GM18502 (cell line): ENCODE data around the gene TTC34.
"Not testable (repeated sequence)": the region's sequence is repeated elsewhere in the genome, so short reads cannot be mapped to it uniquely, and the experiment has no call there.

Experiments used
- ATAC-seq: cut with Tn5 transposase; IDR thresholded peaks from one replicate; pipeline ENCODE4 v1.9.1; 2021; ENCODE audit warnings: mild to moderate bottlenecking; ENCODE audit not compliant: unreplicated experiment, poor library complexity

The TTC34 gene

DNA sequence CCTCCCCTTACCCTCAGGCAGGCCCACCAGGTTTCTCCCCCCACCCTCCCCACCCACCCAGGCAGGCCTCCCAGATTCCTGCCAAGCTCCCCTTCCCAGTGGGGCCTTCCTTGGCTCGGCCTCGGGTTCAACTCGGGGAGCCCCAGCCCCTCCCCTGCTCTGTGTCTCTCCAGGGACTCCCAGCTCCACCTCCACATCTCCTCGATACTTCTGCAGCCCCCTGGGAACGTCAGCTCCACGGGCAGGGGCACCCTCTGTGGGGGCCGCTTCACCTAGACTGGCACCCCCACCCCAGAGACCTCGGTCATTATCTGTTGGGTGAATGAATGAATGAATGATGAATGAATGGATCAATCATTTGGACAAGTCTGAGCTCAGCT lies 169.5 kb downstream of the TTC34 start:
- ATAC-seq: no peak

DNA sequence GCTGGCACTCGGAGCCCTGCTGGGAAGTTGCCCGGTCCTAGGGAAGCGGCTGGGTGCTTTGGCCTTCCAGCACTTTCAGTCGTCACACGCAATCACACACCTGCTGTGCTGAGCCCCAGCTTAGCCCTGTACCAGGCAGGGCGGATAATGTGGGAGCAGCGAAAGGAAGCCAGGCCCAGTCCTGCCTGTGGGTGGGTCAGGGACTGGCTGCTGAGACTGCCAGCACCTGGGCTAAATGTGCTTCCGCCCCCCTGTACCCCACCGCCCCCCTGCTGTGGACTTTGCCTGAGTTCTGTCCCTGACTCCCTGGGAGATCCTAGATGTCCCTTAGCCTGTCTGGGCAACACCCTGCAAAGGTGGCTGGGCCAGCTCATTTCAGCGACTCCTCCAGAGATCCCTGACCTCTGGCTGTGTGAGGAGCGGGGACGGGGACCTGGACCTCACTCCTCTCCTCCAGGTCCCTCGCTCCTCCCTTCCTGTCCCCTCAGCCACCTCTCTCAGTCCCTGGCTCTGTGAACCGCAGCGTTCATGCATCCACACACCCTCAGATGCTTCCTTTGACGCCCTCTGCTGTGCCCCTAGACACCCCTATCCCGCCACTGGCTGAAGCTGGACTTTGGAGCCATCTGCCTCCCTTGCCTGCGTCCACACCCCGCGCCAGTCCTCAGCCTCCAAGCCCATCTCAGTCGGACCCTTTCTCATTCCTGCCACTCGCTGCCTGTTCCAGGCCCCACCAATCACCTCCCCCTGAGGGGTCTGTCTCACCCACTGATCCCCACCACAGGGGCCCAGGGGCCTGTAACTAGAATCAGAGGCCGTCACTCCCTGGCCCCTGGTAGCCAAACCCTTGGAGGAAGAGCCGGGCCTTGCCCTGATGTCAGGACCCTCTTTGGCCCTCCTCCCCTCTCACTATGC lies 170.1 kb downstream of the TTC34 start:
- no peak for ATAC-seq

GRCh38 chr1:2630498-2631135 lies 170.9 kb downstream of the TTC34 start:
- no peak for ATAC-seq

- ATAC-seq: no peak
Observed at GRCh38 chr1:2629627-2630497, 171.6 kb downstream of the TTC34 start.

DNA sequence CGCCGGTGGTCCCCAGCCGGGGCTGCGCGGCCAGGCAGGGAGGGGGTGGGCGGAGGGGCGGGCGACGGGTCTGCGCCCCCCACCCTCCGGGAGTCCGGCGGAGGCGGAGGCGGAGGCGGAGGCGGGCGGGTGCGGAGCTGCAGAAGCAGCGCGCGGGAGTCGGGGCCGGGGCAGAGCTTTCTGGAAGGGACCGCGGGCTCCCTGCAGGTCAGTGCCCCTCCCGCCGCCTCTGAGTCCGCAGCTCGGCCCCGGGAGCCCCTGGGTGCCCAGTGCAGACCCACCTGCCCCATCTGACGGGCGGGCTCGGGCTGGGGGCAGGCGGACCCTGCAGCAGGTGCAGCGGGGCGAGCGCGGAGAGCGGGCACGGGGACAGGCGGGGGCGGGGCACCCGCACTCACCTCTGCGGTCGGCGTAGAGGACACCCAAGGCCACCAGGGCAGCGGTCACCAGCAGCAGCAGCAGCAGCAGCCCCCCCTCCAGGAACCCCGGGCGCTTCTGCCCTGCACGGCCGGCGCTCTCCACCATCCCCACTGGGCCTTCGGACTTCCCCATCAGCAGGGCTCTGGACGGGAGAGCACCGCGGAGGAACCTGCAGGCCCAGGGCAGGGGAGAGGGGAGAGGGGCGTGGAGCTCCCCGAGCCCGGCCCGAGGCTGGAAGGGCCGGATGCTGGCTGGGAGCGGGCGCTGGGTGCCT lies 172.4 kb downstream of the TTC34 start:
- no peak for ATAC-seq

DNA sequence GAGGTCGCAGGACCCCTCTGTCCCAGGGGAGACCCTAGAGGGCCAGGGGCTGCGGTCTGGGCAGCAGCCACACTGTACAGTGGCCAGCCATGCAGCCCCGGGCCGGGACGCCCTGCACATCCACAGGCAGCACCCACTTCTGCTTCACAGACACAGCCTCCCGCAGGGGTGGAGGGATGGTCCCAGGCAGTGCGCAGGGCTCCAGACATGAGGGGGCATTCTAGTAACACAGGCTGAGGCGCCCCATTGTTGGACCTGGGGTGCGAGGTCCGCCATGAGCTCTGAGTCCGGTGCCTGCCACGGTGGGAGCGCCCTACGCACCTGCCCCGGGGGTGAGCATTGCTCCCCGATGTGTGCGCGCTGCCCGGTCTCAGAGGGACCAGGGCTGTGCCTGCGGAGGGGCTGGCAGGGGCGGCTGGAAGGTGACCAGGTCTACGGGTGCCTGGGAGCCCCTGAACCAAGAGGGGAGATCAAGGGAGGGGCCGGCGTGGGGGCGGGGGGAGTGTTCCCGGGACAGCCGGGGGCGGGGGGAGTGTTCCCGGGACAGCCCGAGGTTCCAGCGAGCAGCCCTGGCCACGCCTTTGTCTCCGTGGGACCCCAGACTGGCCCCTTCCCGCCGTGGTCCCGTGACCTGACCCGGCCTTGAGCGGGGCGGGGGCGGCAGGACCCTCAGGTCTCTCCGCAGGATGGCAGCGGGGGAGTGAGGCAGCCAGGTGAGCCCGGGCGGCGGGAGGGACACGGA lies 173.1 kb downstream of the TTC34 start:
- no peak for ATAC-seq

GRCh38 chr1:2627746-2628145 lies 173.7 kb downstream of the TTC34 start:
- no peak for ATAC-seq

- not testable (repeated sequence) for ATAC-seq
Observed at GRCh38 chr1:2625748-2626147, 175.7 kb downstream of the TTC34 start.

- ATAC-seq: no peak
Observed at GRCh38 chr1:2625311-2625710, 176.2 kb downstream of the TTC34 start.

GRCh38 chr1:2624735-2625300 lies 176.7 kb downstream of the TTC34 start:
- no peak for ATAC-seq

- ATAC-seq: no peak
Observed at GRCh38 chr1:2623571-2624337, 177.7 kb downstream of the TTC34 start.

DNA sequence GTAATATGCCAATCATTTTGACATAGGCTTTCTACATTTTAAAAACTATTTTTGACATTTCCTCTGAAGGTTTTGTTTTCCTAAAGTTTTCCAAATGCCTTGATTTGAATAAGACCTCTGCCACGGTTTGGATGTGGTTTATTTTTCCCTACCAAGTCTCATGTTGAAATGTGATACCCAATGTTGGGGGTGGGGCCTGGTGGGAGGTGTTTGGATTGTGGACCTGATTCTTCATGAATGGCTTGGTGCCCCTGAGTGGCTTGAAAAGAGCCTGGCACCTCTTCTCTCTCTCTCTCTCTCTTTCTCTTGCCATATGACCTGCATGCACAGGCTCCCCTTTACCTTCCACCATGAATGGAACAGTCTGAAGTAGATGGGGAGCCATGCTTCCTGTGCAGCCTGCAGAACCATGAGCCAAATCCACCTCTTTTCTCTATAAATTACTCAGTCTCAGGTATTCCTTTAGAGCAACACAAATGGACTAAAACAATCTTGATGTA lies 183.5 kb downstream of the TTC34 start:
- no peak for ATAC-seq

GRCh38 chr1:2614145-2614544 lies 187.3 kb downstream of the TTC34 start:
- no peak for ATAC-seq

DNA sequence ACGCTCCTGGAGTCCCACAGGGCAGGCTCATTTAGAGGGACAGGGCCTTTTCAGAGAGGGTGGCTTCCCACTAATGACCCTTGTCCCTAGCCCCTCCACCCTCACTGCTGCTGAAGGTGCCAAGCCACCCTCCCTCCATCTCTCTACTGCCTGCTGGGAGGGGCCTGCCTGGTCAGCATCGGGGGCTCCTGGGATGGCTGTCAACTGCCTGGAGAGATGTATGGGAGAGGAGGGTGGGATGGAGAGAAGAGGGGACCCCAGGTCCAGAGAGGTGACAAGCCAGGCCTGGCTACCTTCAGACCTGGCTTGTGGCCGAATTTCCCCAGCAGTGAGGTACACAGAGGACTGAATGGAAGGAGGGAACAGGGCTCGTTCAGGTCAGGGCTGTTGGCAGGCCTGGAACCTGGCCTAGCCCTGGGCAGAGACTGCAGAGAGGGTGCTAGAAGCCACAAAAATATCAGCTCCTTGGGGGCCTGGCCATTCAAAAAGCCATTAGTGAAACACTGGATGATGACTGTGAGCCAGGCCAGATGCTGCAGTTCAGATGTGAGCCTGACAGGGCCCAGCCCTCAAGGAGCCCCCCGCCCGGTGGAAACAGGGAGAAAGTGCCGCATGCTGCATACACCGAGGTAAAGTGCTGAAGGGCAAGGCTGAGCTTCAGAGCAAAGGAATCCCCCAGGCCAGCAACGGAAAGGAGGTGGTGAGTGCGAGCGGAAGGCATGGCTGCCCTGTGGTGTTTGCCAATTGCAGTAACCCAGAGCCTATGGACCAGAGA lies 188.7 kb downstream of the TTC34 start:
- no peak for ATAC-seq

- no peak for ATAC-seq
Observed at GRCh38 chr1:2611621-2612437, 189.7 kb downstream of the TTC34 start.

DNA sequence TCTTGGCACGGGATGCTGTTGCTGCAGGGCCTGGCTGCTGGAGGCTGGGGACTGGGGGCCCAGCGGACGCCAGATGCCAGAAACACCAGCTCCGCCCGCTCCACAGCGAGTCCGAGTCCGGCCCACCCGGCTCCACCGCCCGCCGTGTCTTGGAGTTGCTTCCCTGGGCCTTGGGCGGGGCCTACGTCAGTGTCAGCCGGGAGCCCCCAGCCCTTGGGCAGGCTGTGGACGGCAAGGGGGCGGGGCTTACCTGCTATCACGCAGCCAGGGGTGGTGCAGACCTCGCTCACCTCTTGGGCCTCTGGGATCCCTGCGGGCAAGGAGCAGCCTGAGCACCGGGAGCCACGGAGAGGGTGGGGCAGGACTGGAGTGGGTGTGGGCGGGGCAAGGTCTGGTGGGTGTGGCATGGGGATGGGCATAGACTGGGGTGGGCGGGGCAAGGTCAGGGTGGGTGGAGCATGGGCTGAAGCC lies 190.4 kb downstream of the TTC34 start:
- ATAC-seq: no peak
